Keratinocyte (primary cell): ENCODE results near the gene KRTAP2-2. TPM values are rescaled to one million over a fixed set of nuclear protein-coding genes. Genes with fewer than 3 reads are reported as not detected.
"Not testable (repeated sequence)": the region's sequence is repeated elsewhere in the genome, so short reads cannot be mapped to it uniquely, and the experiment has no call there.

Experiments
- DNase-seq: peaks from one replicate; pipeline ENCODE4 v3.0.0-alpha.2; 2011; ENCODE audit warnings: low read depth, missing footprints, low spot score
- FAIRE-seq: peaks from 2 replicates; lab custom pipeline; 2011; peaks lifted over from hg19 to GRCh38; lab: Jason Lieb, UNC
- H2AFZ ChIP-seq: 2 replicates; pipeline ENCODE4 v1.6.0; 2012; ENCODE audit warnings: low read length, control low read depth, inconsistent platforms; ENCODE audit not compliant: control insufficient read depth
- H3K27ac ChIP-seq: 2 replicates; pipeline ENCODE4 v1.5.1; 2011; ENCODE audit warnings: low read length; ENCODE audit not compliant: control insufficient read depth, insufficient read depth
- H3K27me3 ChIP-seq: 3 replicates; pipeline ENCODE4 v1.6.0; 2011; ENCODE audit warnings: low read length; ENCODE audit not compliant: control insufficient read depth, insufficient read depth; ENCODE audit errors: extremely low read depth
- H3K36me3 ChIP-seq, 2 experiments: 2 replicates in 1 of 2; 3 replicates in 1 of 2; pipeline ENCODE4 v1.5.1; 2011; ENCODE audit warnings: low read length in 2 of 2, mild to moderate bottlenecking in 1 of 2; ENCODE audit not compliant: control insufficient read depth in 2 of 2, insufficient read depth in 2 of 2; ENCODE audit errors: extremely low read depth in 1 of 2
- H3K4me1 ChIP-seq: 3 replicates; pipeline ENCODE4 v1.5.1; 2011; ENCODE audit warnings: low read length; ENCODE audit not compliant: control insufficient read depth, insufficient read depth; ENCODE audit errors: extremely low read depth
- H3K4me2 ChIP-seq: 3 replicates; pipeline ENCODE4 v1.6.0; 2011; ENCODE audit warnings: low read depth, low read length; ENCODE audit not compliant: control insufficient read depth, insufficient read depth; ENCODE audit errors: extremely low read depth
- H3K4me3 ChIP-seq, 3 experiments: fragments of 200-600 bp in 1 of 3; sonication (generic) in 1 of 3; 2 replicates in 2 of 3; 3 replicates in 1 of 3; pipeline ENCODE4 v1.5.1; 2011 to 2016; ENCODE audit warnings: low read length in 3 of 3, mild to moderate bottlenecking in 3 of 3, control low read depth in 2 of 3, inconsistent platforms in 1 of 3, low read depth in 1 of 3, mixed read lengths in 1 of 3, mixed run types in 1 of 3, moderate library complexity in 1 of 3; ENCODE audit not compliant: control insufficient read depth in 2 of 3, insufficient read depth in 2 of 3; ENCODE audit errors: extremely low read depth in 1 of 3
- H3K79me2 ChIP-seq: 2 replicates; pipeline ENCODE4 v1.6.0; 2012; ENCODE audit warnings: low read length; ENCODE audit not compliant: control insufficient read depth, insufficient read depth
- H3K9ac ChIP-seq: 3 replicates; pipeline ENCODE4 v1.6.0; 2011; ENCODE audit warnings: low read length; ENCODE audit not compliant: control insufficient read depth, insufficient read depth; ENCODE audit errors: extremely low read depth
- H3K9me1 ChIP-seq: 3 replicates; pipeline ENCODE4 v1.6.0; 2011; ENCODE audit warnings: low read length; ENCODE audit not compliant: control insufficient read depth, insufficient read depth; ENCODE audit errors: extremely low read depth
- H3K9me3 ChIP-seq: 2 replicates; pipeline ENCODE4 v1.5.1; 2012; ENCODE audit warnings: low read depth, low read length; ENCODE audit not compliant: control insufficient read depth
- H4K20me1 ChIP-seq: 3 replicates; pipeline ENCODE4 v1.6.0; 2011; ENCODE audit warnings: low read length; ENCODE audit not compliant: control insufficient read depth, insufficient read depth; ENCODE audit errors: extremely low read depth
- EZH2 ChIP-seq: IDR thresholded peaks from one replicate; pipeline ENCODE4 v1.6.1; 2012; ENCODE audit warnings: inconsistent platforms, mild to moderate bottlenecking, low read length, moderate library complexity
- dilution Hi-C: fragments of 300-500 bp; cut with MboI; formaldehyde crosslinking; loops from one replicate; pipeline ENCODE4 v1.7.0; 2020; ENCODE audit warnings: low sequenced_read_pairs; ENCODE audit not compliant: extremely low pct_ligation_motif_present
- polyA plus RNA-seq, 5 experiments: library from polyadenylated mRNA; depleted of rRNA in 3 of 5; stranded (reverse) in 3 of 5; stranded (forward) in 1 of 5; unstranded in 1 of 5; fragments of >200 nt; gene quantifications; 1 replicate in 1 of 5; 2 replicates in 3 of 5; 3 replicates in 1 of 5; pipeline versions ENCODE4 v1.2.1 to v1.2.3, GENCODE V29; 2011 to 2012; ENCODE audit warnings: missing spikeins in 2 of 5, low read depth in 1 of 5, low replicate concordance in 1 of 5
- TF ChIP-seq, protein P1 (sequence below), 3 experiments: IDR thresholded peaks in 1 of 3; conservative IDR thresholded peaks in 1 of 3; optimal IDR thresholded peaks in 1 of 3; 2 replicates in 2 of 3; 3 replicates in 1 of 3; pipeline versions ENCODE3 to v1.5.1; 2011; ENCODE audit warnings: low read length in 3 of 3, mild to moderate bottlenecking in 3 of 3, moderate library complexity in 2 of 3, control low read depth in 1 of 3, inconsistent platforms in 1 of 3; ENCODE audit not compliant: insufficient read depth in 2 of 3; ENCODE audit errors: extremely low read depth in 1 of 3

KRTAP2-2 gene
- polyA plus RNA-seq, 1 donor (not counting 4 experiments of a cell fraction or from before 2014, with no cell fraction given) = not detected

DNA sequence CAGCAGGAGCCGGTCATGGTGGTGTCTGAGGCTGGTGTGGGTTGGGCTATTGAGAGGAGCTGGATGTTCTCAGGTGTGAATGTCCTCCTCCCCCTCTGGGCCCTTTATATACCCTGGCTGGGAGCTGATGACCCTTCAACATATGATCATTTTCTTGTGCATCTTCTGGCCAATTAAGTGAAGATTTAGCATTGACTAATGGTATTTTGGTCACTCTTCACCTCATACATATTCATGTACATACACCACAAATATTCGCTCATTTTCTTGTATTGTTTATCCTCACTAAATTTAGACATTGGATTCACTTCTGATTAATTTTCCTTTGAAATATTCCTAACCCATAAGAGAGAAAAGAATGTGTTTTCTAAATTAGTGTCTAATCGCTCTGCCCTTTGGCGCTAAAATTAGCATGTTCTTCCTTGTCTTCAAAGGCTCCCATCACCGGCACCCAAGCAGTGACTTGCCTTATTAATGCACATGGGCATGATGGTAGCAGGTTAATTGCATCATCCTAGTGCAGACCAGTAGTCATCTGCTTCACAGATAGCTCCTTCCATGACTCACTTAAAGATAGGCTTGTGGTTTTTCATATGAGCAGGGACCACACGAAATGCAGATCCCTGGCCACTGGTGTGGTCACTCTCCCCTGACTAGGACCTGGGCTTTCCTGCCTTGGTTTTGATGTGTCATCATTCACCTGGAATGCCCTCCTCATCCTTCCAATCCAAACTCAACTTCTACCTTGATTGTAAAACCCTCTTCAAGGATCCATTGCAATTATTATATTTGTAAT, 11.0 kb upstream of the KRTAP2-2 start, which contains the start of gene KRTAP2-4:
TSS of gene KRTAP2-4 (minus strand) at position 51 of the 796 bp plus-strand sequence. CDS start at position 17, 34 bp downstream.
- H3K9me3 ChIP-seq = no peaks in the 10 kb centered on the region
- no peak within 1 kb of the TSS for H3K4me2 ChIP-seq
- H3K79me2 ChIP-seq = no peaks in the 10 kb centered on the region
- no peak within 1 kb of the TSS for H3K4me3 ChIP-seq
- H3K9ac ChIP-seq = no peak within 1 kb of the TSS
- DNase-seq (peak; percentile 98), FAIRE-seq (peak; percentile 98)
- H3K4me1 ChIP-seq = peaks cover 30% of the 10 kb centered on the region
- H3K9me1 ChIP-seq = no peaks in the 10 kb centered on the region
- H4K20me1 ChIP-seq = no peaks in the 10 kb centered on the region
- H3K27me3 ChIP-seq = no peaks in the 10 kb centered on the region
- TF ChIP-seq, protein P1, sequence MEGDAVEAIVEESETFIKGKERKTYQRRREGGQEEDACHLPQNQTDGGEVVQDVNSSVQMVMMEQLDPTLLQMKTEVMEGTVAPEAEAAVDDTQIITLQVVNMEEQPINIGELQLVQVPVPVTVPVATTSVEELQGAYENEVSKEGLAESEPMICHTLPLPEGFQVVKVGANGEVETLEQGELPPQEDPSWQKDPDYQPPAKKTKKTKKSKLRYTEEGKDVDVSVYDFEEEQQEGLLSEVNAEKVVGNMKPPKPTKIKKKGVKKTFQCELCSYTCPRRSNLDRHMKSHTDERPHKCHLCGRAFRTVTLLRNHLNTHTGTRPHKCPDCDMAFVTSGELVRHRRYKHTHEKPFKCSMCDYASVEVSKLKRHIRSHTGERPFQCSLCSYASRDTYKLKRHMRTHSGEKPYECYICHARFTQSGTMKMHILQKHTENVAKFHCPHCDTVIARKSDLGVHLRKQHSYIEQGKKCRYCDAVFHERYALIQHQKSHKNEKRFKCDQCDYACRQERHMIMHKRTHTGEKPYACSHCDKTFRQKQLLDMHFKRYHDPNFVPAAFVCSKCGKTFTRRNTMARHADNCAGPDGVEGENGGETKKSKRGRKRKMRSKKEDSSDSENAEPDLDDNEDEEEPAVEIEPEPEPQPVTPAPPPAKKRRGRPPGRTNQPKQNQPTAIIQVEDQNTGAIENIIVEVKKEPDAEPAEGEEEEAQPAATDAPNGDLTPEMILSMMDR (optimal IDR thresholded peaks at IDR 0.05 in 1 of 3, IDR thresholded peaks at IDR 0.05 in 1 of 3, conservative IDR thresholded peaks at IDR 0.05 in 1 of 3; ENCODE audit: extremely low read depth in 1 of 3, insufficient read depth in 2 of 3, low read length in 3 of 3) = no peak
- TF ChIP-seq EZH2 = no peak
- peak within 1 kb of the TSS; percentile 10 for H3K27ac ChIP-seq
- no peak within 1 kb of the TSS for H2AFZ ChIP-seq
- dilution Hi-C loops = no loop called here
- no peaks in the 10 kb centered on the region for H3K36me3 ChIP-seq

DNA sequence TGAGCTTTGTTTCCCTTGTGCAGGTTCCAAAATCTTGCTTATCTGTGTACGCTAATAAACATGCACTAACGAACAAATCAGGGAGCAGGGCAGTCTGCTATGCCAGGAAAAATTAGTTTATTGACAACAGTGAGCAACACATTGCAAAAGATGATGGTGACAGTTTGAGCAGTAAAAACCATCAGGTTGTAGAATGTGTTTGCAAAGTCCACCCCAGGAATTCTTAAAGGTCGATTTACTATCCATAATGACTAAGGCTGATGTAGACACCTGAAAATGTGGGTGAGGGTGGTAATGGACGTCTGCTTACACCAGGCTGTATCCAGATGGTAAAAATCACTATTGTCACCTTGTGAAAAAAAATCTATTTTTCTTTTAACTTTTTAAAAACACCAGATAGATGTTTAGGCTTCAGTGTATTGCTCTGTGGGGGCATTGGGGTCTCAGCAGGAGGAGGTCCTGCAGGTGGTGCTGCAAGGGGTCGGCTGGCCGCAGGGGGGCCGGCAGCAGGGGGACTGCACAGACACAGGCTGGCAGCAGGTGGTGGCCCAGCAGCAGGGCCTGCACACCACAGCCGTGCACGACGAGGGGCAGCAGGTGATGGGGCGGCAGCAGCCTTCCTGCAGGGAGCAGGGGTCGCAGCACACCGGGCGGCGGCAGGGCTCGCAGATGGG, 10.1 kb upstream of the KRTAP2-2 start:
- H2AFZ ChIP-seq, H3K9me1 ChIP-seq, H3K36me3 ChIP-seq, H3K79me2 ChIP-seq, dilution Hi-C loops, H3K9me3 ChIP-seq, H3K9ac ChIP-seq, H4K20me1 ChIP-seq, H3K4me2 ChIP-seq, H3K27me3 ChIP-seq, DNase-seq, H3K4me3 ChIP-seq, H3K27ac ChIP-seq: not testable (repeated sequence)
- FAIRE-seq = peak; percentile 52
- H3K4me1 ChIP-seq = peaks cover 39% of the 10 kb centered on the region
